Ishikawa (cell line): ENCODE results near the gene RANBP3L.

Experiments used
- CEBPB ChIP-seq: IDR thresholded peaks from 2 replicates; pipeline ENCODE4 v1.6.1; 2012
- EGR1 ChIP-seq: IDR thresholded peaks from 2 replicates; pipeline ENCODE4 v1.6.1; 2012
- EP300 ChIP-seq: IDR thresholded peaks from 2 replicates; pipeline ENCODE4 v1.6.1; 2012; ENCODE audit warnings: borderline replicate concordance
- NFIC ChIP-seq: IDR thresholded peaks from 2 replicates; pipeline ENCODE4 v1.6.1; 2012
- RAD21 ChIP-seq: IDR thresholded peaks from 2 replicates; pipeline ENCODE4 v1.6.1; 2012; ENCODE audit warnings: low read depth
- TEAD4 ChIP-seq: IDR thresholded peaks from 2 replicates; pipeline ENCODE4 v1.6.1; 2012
- USF1 ChIP-seq: IDR thresholded peaks from 2 replicates; pipeline ENCODE4 v1.6.1; 2012
- YY1 ChIP-seq: IDR thresholded peaks from 2 replicates; pipeline ENCODE4 v1.6.1; 2012; ENCODE audit warnings: low read depth
- ZBTB7A ChIP-seq: IDR thresholded peaks from 2 replicates; pipeline ENCODE4 v1.6.1; 2012; ENCODE audit warnings: low read depth
- TF ChIP-seq, protein P1 (sequence below): IDR thresholded peaks from 2 replicates; pipeline ENCODE4 v1.6.1; 2012
- TF ChIP-seq, protein P2 (sequence below): IDR thresholded peaks from 2 replicates; pipeline ENCODE4 v1.6.1; 2012; ENCODE audit warnings: low read depth, mild to moderate bottlenecking

DNA sequence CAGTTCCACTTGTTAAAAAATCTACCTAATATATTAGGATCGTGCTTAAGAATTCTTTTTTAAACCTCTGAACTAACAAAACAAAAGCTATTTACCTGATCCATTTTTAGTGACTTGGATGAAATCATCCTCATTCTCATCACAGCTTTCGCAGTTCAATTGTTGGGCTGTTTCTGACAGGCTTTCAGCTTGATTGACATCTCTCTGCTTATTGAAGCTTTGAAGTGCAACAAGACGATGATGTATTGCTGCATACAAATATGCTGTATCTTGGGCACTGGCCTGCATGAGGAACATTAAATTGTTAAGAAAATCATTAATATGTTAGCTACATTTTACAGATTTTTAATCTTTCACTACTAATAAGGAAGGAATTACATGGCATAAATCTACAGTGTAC lies 50.5 kb downstream of the RANBP3L start:
- TF ChIP-seq EGR1 (no peak), USF1 (no peak), TEAD4 (no peak), RAD21 (no peak), ZBTB7A (no peak), EP300 (no peak), YY1 (no peak), CEBPB (no peak), NFIC (no peak)
- TF ChIP-seq, protein P1, sequence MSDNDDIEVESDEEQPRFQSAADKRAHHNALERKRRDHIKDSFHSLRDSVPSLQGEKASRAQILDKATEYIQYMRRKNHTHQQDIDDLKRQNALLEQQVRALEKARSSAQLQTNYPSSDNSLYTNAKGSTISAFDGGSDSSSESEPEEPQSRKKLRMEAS = no peak
- TF ChIP-seq, protein P2, sequence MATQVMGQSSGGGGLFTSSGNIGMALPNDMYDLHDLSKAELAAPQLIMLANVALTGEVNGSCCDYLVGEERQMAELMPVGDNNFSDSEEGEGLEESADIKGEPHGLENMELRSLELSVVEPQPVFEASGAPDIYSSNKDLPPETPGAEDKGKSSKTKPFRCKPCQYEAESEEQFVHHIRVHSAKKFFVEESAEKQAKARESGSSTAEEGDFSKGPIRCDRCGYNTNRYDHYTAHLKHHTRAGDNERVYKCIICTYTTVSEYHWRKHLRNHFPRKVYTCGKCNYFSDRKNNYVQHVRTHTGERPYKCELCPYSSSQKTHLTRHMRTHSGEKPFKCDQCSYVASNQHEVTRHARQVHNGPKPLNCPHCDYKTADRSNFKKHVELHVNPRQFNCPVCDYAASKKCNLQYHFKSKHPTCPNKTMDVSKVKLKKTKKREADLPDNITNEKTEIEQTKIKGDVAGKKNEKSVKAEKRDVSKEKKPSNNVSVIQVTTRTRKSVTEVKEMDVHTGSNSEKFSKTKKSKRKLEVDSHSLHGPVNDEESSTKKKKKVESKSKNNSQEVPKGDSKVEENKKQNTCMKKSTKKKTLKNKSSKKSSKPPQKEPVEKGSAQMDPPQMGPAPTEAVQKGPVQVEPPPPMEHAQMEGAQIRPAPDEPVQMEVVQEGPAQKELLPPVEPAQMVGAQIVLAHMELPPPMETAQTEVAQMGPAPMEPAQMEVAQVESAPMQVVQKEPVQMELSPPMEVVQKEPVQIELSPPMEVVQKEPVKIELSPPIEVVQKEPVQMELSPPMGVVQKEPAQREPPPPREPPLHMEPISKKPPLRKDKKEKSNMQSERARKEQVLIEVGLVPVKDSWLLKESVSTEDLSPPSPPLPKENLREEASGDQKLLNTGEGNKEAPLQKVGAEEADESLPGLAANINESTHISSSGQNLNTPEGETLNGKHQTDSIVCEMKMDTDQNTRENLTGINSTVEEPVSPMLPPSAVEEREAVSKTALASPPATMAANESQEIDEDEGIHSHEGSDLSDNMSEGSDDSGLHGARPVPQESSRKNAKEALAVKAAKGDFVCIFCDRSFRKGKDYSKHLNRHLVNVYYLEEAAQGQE = no peak
